Natural killer cell treated with Interleukin-12 subunit alpha and Interleukin-12 subunit beta and Interleukin-15 and Interleukin-18, amount 100 ng/mL, for 72 hours (primary cell): ENCODE measurements around the gene AHSG. TPM values are rescaled to one million over a fixed set of nuclear protein-coding genes. Genes with fewer than 3 reads are reported as not detected.

Experiments used
- total RNA-seq, 2 donors: library from RNA; stranded (reverse); gene quantifications; one replicate each; pipeline ENCODE4 v1.2.3, GENCODE V29; 2022

The AHSG gene
- total RNA-seq, 2 donors from 2014 or later: not detected

Other genes with a start within 250 kb of the AHSG start
- 1 to 10 TPM; 4.5 to 5.7 TPM for gene CRYGS, start 68.7 kb upstream of the AHSG start, total RNA-seq
- gene TBCCD1, start 45.7 kb upstream of the AHSG start, total RNA-seq: 10 to 100 TPM; 16.3 to 21.8 TPM
- gene DNAJB11, start 42.3 kb upstream of the AHSG start, total RNA-seq: 10 to 100 TPM; 84.2 to 99.6 TPM
- not detected for gene FETUB, start 27.3 kb downstream of the AHSG start, total RNA-seq
- gene HRG, start 53.0 kb downstream of the AHSG start, total RNA-seq: not detected
- not detected for gene KNG1, start 104.3 kb downstream of the AHSG start, total RNA-seq
- gene EIF4A2, start 170.5 kb downstream of the AHSG start, total RNA-seq: 100 to 1,000 TPM; 399 to 539 TPM
- 100 to 1,000 TPM in 1 of 2 donors, 10 to 100 TPM in 1; 63.1 to 114 TPM for gene RFC4, start 193.4 kb downstream of the AHSG start, total RNA-seq
- gene ADIPOQ, start 229.7 kb downstream of the AHSG start, total RNA-seq: not detected